Heart right ventricle (tissue), 16 donors: ENCODE results near the gene UROD. TPM values are rescaled to one million over a fixed set of nuclear protein-coding genes. Genes with fewer than 3 reads are reported as not detected.

Source experiments
- ATAC-seq, 8 donors: fragments of 200-7000 bp; cut with Tn5 transposase; one replicate each; pipeline ENCODE4 v1.9.1; 2020; ENCODE audit warnings: mild to moderate bottlenecking in 8 of 8, moderate library complexity in 8 of 8, moderate number of reproducible peaks in 1 of 8
- DNase-seq, 2 donors: peaks; one replicate each; pipeline ENCODE4 v3.0.0-alpha.2; 2020
- H3K27ac ChIP-seq, 10 donors: fragments of 200-600 bp; sonication (generic) in 2 of 10; one replicate each; pipeline versions ENCODE4 v1.5.0 to v1.8.0; 2020 to 2022; ENCODE audit warnings: mild to moderate bottlenecking in 3 of 10
- H3K27me3 ChIP-seq, 7 donors: fragments of 200-600 bp; one replicate each; pipeline ENCODE4 v1.8.0; 2021 to 2022; ENCODE audit warnings: mild to moderate bottlenecking in 2 of 7
- H3K36me3 ChIP-seq, 9 donors: fragments of 200-600 bp; sonication (generic) in 1 of 9; one replicate each; pipeline versions ENCODE4 v1.5.0 to v1.8.0; 2020 to 2022; ENCODE audit warnings: mild to moderate bottlenecking in 2 of 9
- H3K4me1 ChIP-seq, 9 donors: fragments of 200-600 bp; sonication (generic) in 1 of 9; one replicate each; pipeline versions ENCODE4 v1.5.0 to v1.8.0; 2020 to 2022; ENCODE audit warnings: mild to moderate bottlenecking in 4 of 9
- H3K4me3 ChIP-seq, 10 donors: fragments of 200-600 bp; sonication (generic) in 2 of 10; one replicate each; pipeline versions ENCODE4 v1.5.0 to v1.8.0; 2020 to 2022; ENCODE audit warnings: mild to moderate bottlenecking in 7 of 10, moderate library complexity in 2 of 10
- H3K9me3 ChIP-seq, 11 donors: fragments of 200-600 bp in 10 of 11; sonication (generic) in 2 of 11; one replicate each; pipeline versions ENCODE4 v1.5.0 to v1.8.0; 2013 to 2022; ENCODE audit warnings: mild to moderate bottlenecking in 2 of 11, control low read depth in 1 of 11, moderate library complexity in 1 of 11
- WGBS, 2 donors: extraction: QIAGEN DNeasy Blood & Tissue Kit; methylation state at CpG; one replicate each; pipeline ENCODE4 v1.1.7; 2013; ENCODE audit warnings: inconsistent platforms in 1 of 2; 5-methylcytosine and 5-hydroxymethylcytosine counted together
- intact Hi-C, 10 donors: fragments of 100-400 bp; cut with DNase I; formaldehyde crosslinking; loops; one replicate each; pipeline versions ENCODE4 v1.11.1 to v1.14.2; 2022
- polyA plus RNA-seq, 2 donors: library from polyadenylated mRNA; stranded (reverse); fragments of 200-250 nt; gene quantifications; one replicate each; pipeline ENCODE4 v1.2.3, GENCODE V29; 2013
- total RNA-seq, 10 donors: library from RNA; stranded (reverse); fragmentation: NEBNext Ultra II Directional in 3 of 10; extraction: Animal tissue kit (Norgen Biotek cat#: 25700) in 3 of 10; gene quantifications; one replicate each; pipeline versions ENCODE4 v1.2.1 to v1.2.4, GENCODE V29; 2021 to 2023
- TF ChIP-seq, protein P1 (sequence below), 9 donors: fragments of 200-600 bp; sonication (generic) in 2 of 9; IDR thresholded peaks; one replicate each; pipeline versions ENCODE4 v1.5.0 to v1.8.0; 2021 to 2022; ENCODE audit warnings: antibody characterized with exemption in 9 of 9, mild to moderate bottlenecking in 5 of 9, moderate library complexity in 1 of 9
- donor health status: Arrhythmogenic right ventricular cardiomyopathy.
- donor health status: ischemic (EF 13 %, LVEDD 7.1; RV severe dilation, severe dysfunction).
- donor health status: healthy with polysubstance abuse.
- donor health status: DM: no; HTN: yes; CAD: no.
- donor health status: DM: no; HTN: no; CAD: no.
- donor health status: ischemic (EF 25% LVEDD 6.9; RV normal size, moderate dysfunction).
- donor health status: ischemic (EF 25% LVEDD 5.7; RV mildly dilated, moderate dysfunction).
- donor health status: healthy.
- donor health status: DM: yes; HTN: yes; CAD: no.
- donor health status: Ischemic cardiomyopathy.
- donor health status: ischemic (EF 35%, LVEDD 5.7; RV mildly dilated, moderate dysfunction).
- donor health status: nonischemic (EF 11% LVEDD 7.7; RV severe dilation, severe dysfunction).
- donor health status: DM: yes; HTN: yes; CAD: no.
- donor health status: PGD.
- donor health status: ischemic (EF 29% LVEDD 5.4; RV normal size, mild dysfunction).
- donor health status: nonischemic (EF 23%, LVEDD 6.1; RV moderate dilation, normal function).

The UROD gene
- total and polyA plus RNA-seq, 12 donors, result 68.1 to 109 (median 83.9) TPM

DNA sequence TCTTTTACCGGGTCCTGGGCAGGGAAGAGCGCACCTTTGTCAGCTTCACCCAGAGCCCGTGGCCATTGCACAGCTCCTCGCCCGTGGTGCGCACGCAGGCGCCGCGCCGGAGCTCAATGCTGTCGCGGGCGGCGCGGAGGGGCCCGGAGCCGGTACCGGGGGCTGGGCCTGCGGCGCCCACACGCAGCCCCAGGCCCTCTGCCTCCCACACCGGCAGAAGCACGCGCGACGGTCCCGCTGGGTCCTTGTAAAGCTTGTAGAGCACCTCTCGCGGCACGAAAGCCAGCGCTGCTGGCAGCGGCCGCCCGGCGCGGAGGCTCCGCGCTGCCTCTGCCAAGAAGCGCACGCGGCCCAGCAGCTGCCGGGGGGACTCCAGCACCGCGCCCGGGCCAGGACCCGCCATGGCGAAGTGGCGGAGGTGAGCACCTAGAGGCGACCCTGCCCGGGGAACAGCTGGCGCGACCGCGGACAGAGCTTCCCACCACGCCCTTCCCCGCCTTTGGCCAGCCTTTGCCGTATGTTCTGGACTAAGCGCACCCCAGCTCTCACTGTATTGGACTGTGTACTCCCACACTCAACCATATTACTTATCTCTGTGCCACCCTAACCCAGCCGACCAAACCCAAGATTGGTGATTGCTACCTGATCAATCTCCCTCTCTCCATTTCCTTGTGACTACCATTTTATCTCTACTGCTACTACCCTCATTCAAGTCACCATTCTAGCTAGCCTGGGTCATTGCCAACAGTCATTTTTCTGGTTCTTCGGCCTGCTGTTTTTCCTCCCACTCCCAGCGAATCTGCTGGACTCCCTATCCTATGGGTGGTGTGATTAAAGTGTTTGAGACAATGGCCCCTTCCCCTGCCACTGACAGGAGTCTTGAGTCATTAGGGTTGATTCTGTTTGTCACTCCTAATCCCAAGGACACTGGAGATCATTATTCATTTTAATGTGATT, 921 bp upstream of the UROD start, which contains the start of gene HECTD3:
Gene HECTD3, minus strand, starts transcription at position 470 of the 957 bp plus-strand sequence. Its CDS starts 67 bp downstream, at position 403.
- no peaks in the 10 kb centered on the region for H3K27me3 ChIP-seq
- DNase-seq (peak; percentile 81 to 84), ATAC-seq (peak; percentile 87 to 93 (median 91))
- WGBS, 2 donors, result 1% methylated on average over 49 to 62 of the region's 62 CpGs
- no peaks in the 10 kb centered on the region for H3K9me3 ChIP-seq
- H3K36me3 ChIP-seq, result peaks cover 0 to 64% (median 40%) of the 10 kb centered on the region in 9 donors
- peak within 1 kb of the TSS; percentile 75 to 100 (median 96) for H3K4me3 ChIP-seq
- intact Hi-C loops, result loop anchor here (2.0 to 10.0 kb wide), 15 partner anchors 24 to 571 kb away; partner anchors contain the start of genes TESK2 (in 8 of the 10), EIF2B3 (in 1 of the 10), NASP (in 1 of the 10) and RPS8 (in 1 of the 10)
- H3K4me1 ChIP-seq, result peaks cover 20 to 51% (median 35%) of the 10 kb centered on the region in 9 donors
- TF ChIP-seq, protein P1, sequence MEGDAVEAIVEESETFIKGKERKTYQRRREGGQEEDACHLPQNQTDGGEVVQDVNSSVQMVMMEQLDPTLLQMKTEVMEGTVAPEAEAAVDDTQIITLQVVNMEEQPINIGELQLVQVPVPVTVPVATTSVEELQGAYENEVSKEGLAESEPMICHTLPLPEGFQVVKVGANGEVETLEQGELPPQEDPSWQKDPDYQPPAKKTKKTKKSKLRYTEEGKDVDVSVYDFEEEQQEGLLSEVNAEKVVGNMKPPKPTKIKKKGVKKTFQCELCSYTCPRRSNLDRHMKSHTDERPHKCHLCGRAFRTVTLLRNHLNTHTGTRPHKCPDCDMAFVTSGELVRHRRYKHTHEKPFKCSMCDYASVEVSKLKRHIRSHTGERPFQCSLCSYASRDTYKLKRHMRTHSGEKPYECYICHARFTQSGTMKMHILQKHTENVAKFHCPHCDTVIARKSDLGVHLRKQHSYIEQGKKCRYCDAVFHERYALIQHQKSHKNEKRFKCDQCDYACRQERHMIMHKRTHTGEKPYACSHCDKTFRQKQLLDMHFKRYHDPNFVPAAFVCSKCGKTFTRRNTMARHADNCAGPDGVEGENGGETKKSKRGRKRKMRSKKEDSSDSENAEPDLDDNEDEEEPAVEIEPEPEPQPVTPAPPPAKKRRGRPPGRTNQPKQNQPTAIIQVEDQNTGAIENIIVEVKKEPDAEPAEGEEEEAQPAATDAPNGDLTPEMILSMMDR (IDR thresholded peaks at IDR 0.05), result no peak
- peak within 1 kb of the TSS in 9 of 10 donors; percentile 59 to 88 (median 82) for H3K27ac ChIP-seq

DNA sequence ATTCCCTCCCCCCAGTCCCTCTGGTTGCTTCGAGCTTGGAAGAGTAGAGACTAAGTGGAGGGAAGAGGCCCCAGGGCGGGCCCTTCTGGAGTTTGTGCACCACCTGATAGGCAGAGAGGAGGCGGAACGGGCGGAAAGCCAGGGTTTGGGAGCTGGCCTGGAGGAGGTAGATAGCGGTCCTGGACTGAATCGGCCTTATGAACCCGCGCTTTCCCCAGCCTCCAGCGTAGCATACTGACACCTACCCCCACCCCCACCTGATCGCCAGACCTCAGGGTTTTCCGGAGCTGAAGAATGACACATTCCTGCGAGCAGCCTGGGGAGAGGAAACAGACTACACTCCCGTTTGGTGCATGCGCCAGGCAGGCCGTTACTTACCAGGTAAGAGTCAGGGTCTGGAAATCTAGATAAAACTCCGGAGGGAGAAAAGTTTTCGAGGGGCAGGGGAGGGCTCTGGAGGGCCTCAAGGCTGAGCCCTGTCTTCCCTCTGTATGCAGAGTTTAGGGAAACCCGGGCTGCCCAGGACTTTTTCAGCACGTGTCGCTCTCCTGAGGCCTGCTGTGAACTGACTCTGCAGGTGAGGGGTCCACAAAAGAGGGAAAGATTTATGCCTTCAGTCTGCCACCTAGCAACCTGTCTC, 705 bp downstream of the UROD start:
- H3K36me3 ChIP-seq, result peaks cover 0 to 48% (median 27%) of the 10 kb centered on the region in 9 donors

DNA sequence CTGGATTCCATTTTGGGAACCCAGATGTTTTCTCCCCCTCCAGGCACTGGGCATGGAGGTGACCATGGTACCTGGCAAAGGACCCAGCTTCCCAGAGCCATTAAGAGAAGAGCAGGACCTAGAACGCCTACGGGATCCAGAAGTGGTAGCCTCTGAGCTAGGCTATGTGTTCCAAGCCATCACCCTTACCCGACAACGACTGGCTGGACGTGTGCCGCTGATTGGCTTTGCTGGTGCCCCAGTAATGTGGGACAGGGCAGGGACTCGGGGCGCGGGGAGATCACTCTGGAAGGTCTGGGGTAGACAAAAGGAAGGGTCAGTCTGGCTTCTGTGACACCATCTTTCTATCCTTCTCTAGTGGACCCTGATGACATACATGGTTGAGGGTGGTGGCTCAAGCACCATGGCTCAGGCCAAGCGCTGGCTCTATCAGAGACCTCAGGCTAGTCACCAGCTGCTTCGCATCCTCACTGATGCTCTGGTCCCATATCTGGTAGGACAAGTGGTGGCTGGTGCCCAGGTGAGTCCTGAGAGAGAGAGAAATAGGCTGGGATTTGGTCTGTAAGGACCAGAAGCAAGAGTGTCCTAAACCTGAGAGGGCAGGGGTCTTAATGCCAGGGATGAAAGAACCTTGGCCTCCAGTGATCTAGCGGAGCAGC, 1.6 kb downstream of the UROD start:
- no peak for DNase-seq
- H3K36me3 ChIP-seq, result peaks cover 0 to 39% (median 18%) of the 10 kb centered on the region in 9 donors
- H3K27ac ChIP-seq, result peak overlapping the region in 1 of 10 donors; percentile 82
- no peaks in the 10 kb centered on the region for H3K9me3 ChIP-seq
- H3K27me3 ChIP-seq, result no peaks in the 10 kb centered on the region
- no peak overlapping the region for H3K4me3 ChIP-seq
- TF ChIP-seq, protein P1 (IDR thresholded peaks at IDR 0.05), result no peak
- intact Hi-C loops, result loop anchor here (1.0 to 10.0 kb wide), 19 partner anchors 176 to 569 kb away; partner anchors contain the start of genes TESK2 (in 8 of the 10), NASP (in 1 of the 10) and RPS8 (in 1 of the 10)
- H3K4me1 ChIP-seq, result peaks cover 20 to 51% (median 35%) of the 10 kb centered on the region in 9 donors
- ATAC-seq, result no peak
- 84 to 87% methylated on average over 12 of the region's 12 CpGs for WGBS, 2 donors

More for the DNA sequence above, 705 bp downstream of the UROD start:
- ATAC-seq, result peak; percentile 28 to 79 (median 60)
- WGBS, 2 donors, result 5 to 7% methylated on average over 21 of the region's 21 CpGs
- Histone ChIP-seq H3K4me3 (peak overlapping the region; percentile 37 to 100 (median 96)), H3K9me3 (no peaks in the 10 kb centered on the region), H3K27ac (peak overlapping the region in 9 of 10 donors; percentile 59 to 88 (median 82)), H3K4me1 (peaks cover 20 to 51% (median 35%) of the 10 kb centered on the region in 9 donors), H3K27me3 (no peaks in the 10 kb centered on the region)
- intact Hi-C loops, result loop anchor here (1.0 to 10.0 kb wide), 15 partner anchors 175 to 570 kb away; partner anchors contain the start of genes TESK2 (in 8 of the 10), NASP (in 1 of the 10) and RPS8 (in 1 of the 10)
- TF ChIP-seq, protein P1 (IDR thresholded peaks at IDR 0.05), result no peak
- DNase-seq, result peak; percentile 82 to 83
